Kidney tubule cell (primary cell): ENCODE results near the gene LAMB1.
A peak's percentile ranks its signal among the peaks of the same experiment; 100 is the strongest.

ENCODE experiments used
- DNase-seq: peaks from one replicate; pipeline ENCODE4 v3.0.0-alpha.2; 2018; ENCODE audit warnings: low spot score

The LAMB1 gene

GRCh38 chr7:108017776-108018151 lies 14.8 kb upstream of the LAMB1 start:
- DNase-seq: no peak

- DNase-seq: peak; percentile 69
Measured at GRCh38 chr7:108016841-108017775, 14.1 kb upstream of the LAMB1 start.

GRCh38 chr7:108015740-108016139 lies 12.8 kb upstream of the LAMB1 start:
- DNase-seq: peak; percentile 52

GRCh38 chr7:108014747-108015682 lies 12.1 kb upstream of the LAMB1 start:
- peak; percentile 59 for DNase-seq

GRCh38 chr7:108014215-108014614 lies 11.3 kb upstream of the LAMB1 start:
- DNase-seq: no peak

- DNase-seq: peak; percentile 68
Measured at GRCh38 chr7:108012499-108013430, 9.8 kb upstream of the LAMB1 start.

- DNase-seq: peak; percentile 78
Measured at GRCh38 chr7:108010377-108010776, 7.4 kb upstream of the LAMB1 start.

GRCh38 chr7:108009873-108010272 lies 6.9 kb upstream of the LAMB1 start:
- peak; percentile 68 for DNase-seq

GRCh38 chr7:108008827-108009226 lies 5.9 kb upstream of the LAMB1 start:
- no peak for DNase-seq

- DNase-seq: no peak
Measured at GRCh38 chr7:108008240-108008639, 5.3 kb upstream of the LAMB1 start.

- DNase-seq: no peak
Measured at GRCh38 chr7:108007762-108008161, 4.8 kb upstream of the LAMB1 start.

GRCh38 chr7:108007261-108007660 lies 4.3 kb upstream of the LAMB1 start:
- no peak for DNase-seq

- DNase-seq: peak; percentile 99
Measured at GRCh38 chr7:108004220-108005142, 1.5 kb upstream of the LAMB1 start.

GRCh38 chr7:108003599-108003935 lies 606 bp upstream of the LAMB1 start:
- DNase-seq: no peak

- DNase-seq: peak; percentile 42
Measured at GRCh38 chr7:108001764-108002725, 916 bp downstream of the LAMB1 start.

- DNase-seq: peak; percentile 77
Measured at GRCh38 chr7:108000875-108001763, 1.8 kb downstream of the LAMB1 start.

- peak; percentile 87 for DNase-seq
Measured at GRCh38 chr7:107999779-108000560, 3.0 kb downstream of the LAMB1 start.
